Activated naive CD4-positive, alpha-beta T cell treated with anti-CD3 and anti-CD28 coated beads for 36 hours (primary cell): Measurements from ENCODE around the gene PRKACA. TPM values are rescaled to one million over a fixed set of nuclear protein-coding genes. Genes with fewer than 3 reads are reported as not detected.
"Not testable (repeated sequence)": the region's sequence is repeated elsewhere in the genome, so short reads cannot be mapped to it uniquely, and the experiment has no call there.

ENCODE experiments used
- CTCF ChIA-PET: fragments of 350-600 bp; sonication (Branson Sonifier 250); formaldehyde crosslinking; loops from one replicate; lab custom pipeline; 2021; ENCODE audit warnings: antibody characterized with exemption; lab: Charles Lee
- DNase-seq: peaks from one replicate; pipeline ENCODE4 v3.0.0-alpha.2; 2020
- H3K27ac Mint-ChIP-seq: one replicate; pipeline ENCODE4 v1.8.0; 2021; ENCODE audit warnings: mild to moderate bottlenecking, mixed read lengths
- H3K27me3 Mint-ChIP-seq: one replicate; pipeline ENCODE4 v1.8.0; 2021; ENCODE audit warnings: low read depth, mixed read lengths
- H3K36me3 Mint-ChIP-seq: one replicate; pipeline ENCODE4 v1.8.0; 2021; ENCODE audit warnings: low read depth, mixed read lengths
- H3K4me1 Mint-ChIP-seq: one replicate; pipeline ENCODE4 v1.8.0; 2021; ENCODE audit warnings: low read depth, mixed read lengths
- H3K4me3 Mint-ChIP-seq: one replicate; pipeline ENCODE4 v1.8.0; 2021; ENCODE audit warnings: mild to moderate bottlenecking, moderate library complexity, mixed read lengths
- H3K9me3 Mint-ChIP-seq: one replicate; pipeline ENCODE4 v1.8.0; 2021; ENCODE audit warnings: mixed read lengths
- intact Hi-C: fragments of 100-400 bp; cut with micrococcal nuclease; formaldehyde crosslinking; loops from one replicate; pipeline ENCODE4 v1.15.1; 2023
- total RNA-seq, 2 experiments: library from RNA; stranded (reverse); gene quantifications; one replicate each; pipeline ENCODE4 v1.2.3, GENCODE V29; 2021

PRKACA gene
- total RNA-seq, 2 experiments from 2014 or later = 48.2 to 60.0 TPM

GRCh38 chr19:14056741-14057356 is 60.7 kb downstream of the PRKACA start:
- intact Hi-C loops = no loop called here
- CTCF ChIA-PET = interaction anchor here (0.6 to 5.9 kb wide), 5 partner anchors 8 to 201 kb away, joined by 3 to 55 read pairs (median 6); partner anchors contain the start of gene MISP3
- Mint-ChIP-seq H3K36me3 (peaks cover 12% of the 10 kb centered on the region), H3K27me3 (peaks cover 37% of the 10 kb centered on the region), H3K4me1 (peaks cover 17% of the 10 kb centered on the region), H3K4me3 (peak overlapping the region; percentile 45), H3K27ac (no peak overlapping the region), H3K9me3 (peaks cover 2% of the 10 kb centered on the region)
- no peak for DNase-seq

- intact Hi-C loops = no loop called here
- H3K36me3 Mint-ChIP-seq = peaks cover 16% of the 10 kb centered on the region
- peaks cover 2% of the 10 kb centered on the region for H3K9me3 Mint-ChIP-seq
- CTCF ChIA-PET = interaction anchor here (5.9 kb wide), 1 partner anchor 14 kb away, joined by 55 read pairs; the partner anchor contains the start of gene MISP3
- no peak overlapping the region for H3K27ac Mint-ChIP-seq
- no peak overlapping the region for H3K4me3 Mint-ChIP-seq
- H3K4me1 Mint-ChIP-seq = peaks cover 17% of the 10 kb centered on the region
- DNase-seq = no peak
- H3K27me3 Mint-ChIP-seq = peaks cover 33% of the 10 kb centered on the region
These were observed 61.4 kb downstream of the PRKACA start for GRCh38 chr19:14056069-14056666.

GRCh38 chr19:14055396-14055795 is 62.2 kb downstream of the PRKACA start:
- no peak overlapping the region for H3K27ac Mint-ChIP-seq
- H3K9me3 Mint-ChIP-seq = peaks cover 2% of the 10 kb centered on the region
- peaks cover 17% of the 10 kb centered on the region for H3K4me1 Mint-ChIP-seq
- DNase-seq = no peak
- no peak overlapping the region for H3K4me3 Mint-ChIP-seq
- intact Hi-C loops = no loop called here
- CTCF ChIA-PET = interaction anchor here (1.1 to 5.9 kb wide), 2 partner anchors 8 to 15 kb away, joined by 4 to 55 read pairs; partner anchors contain the start of gene MISP3
- H3K27me3 Mint-ChIP-seq = peaks cover 26% of the 10 kb centered on the region
- H3K36me3 Mint-ChIP-seq = peaks cover 17% of the 10 kb centered on the region

- Mint-ChIP-seq H3K4me1 (peaks cover 16% of the 10 kb centered on the region), H3K27ac (no peak overlapping the region), H3K4me3 (no peak overlapping the region), H3K36me3 (peaks cover 22% of the 10 kb centered on the region), H3K27me3 (peaks cover 21% of the 10 kb centered on the region), H3K9me3 (peaks cover 2% of the 10 kb centered on the region)
- intact Hi-C loops = no loop called here
- CTCF ChIA-PET = interaction anchor here (1.0 to 1.1 kb wide), 2 partner anchors 9 to 23 kb away, joined by 3 to 4 read pairs; partner anchors contain the start of gene IL27RA
- DNase-seq = no peak
These were observed 62.8 kb downstream of the PRKACA start for GRCh38 chr19:14054721-14055120.

GRCh38 chr19:14054099-14054498 is 63.5 kb downstream of the PRKACA start:
- intact Hi-C loops = no loop called here
- peaks cover 2% of the 10 kb centered on the region for H3K9me3 Mint-ChIP-seq
- H3K4me3 Mint-ChIP-seq = no peak overlapping the region
- no peak for DNase-seq
- H3K36me3 Mint-ChIP-seq = peaks cover 23% of the 10 kb centered on the region
- no peak overlapping the region for H3K27ac Mint-ChIP-seq
- CTCF ChIA-PET = interaction anchor here (1.0 to 1.1 kb wide), 2 partner anchors 9 to 23 kb away, joined by 3 to 4 read pairs; partner anchors contain the start of gene IL27RA
- peaks cover 14% of the 10 kb centered on the region for H3K4me1 Mint-ChIP-seq
- H3K27me3 Mint-ChIP-seq = peaks cover 18% of the 10 kb centered on the region

- Mint-ChIP-seq H3K27me3 (peaks cover 13% of the 10 kb centered on the region), H3K36me3 (peaks cover 28% of the 10 kb centered on the region), H3K4me1 (peaks cover 9% of the 10 kb centered on the region), H3K9me3 (peaks cover 2% of the 10 kb centered on the region), H3K27ac (no peak overlapping the region), H3K4me3 (no peak overlapping the region)
- CTCF ChIA-PET = interaction anchor here (1.0 kb wide), 2 partner anchors 20 to 22 kb away, joined by 3 read pairs; partner anchors contain the start of gene IL27RA
- DNase-seq = no peak
- intact Hi-C loops = no loop called here
These were observed 64.1 kb downstream of the PRKACA start for GRCh38 chr19:14053500-14053899.

- intact Hi-C loops = no loop called here
- Mint-ChIP-seq H3K4me1 (peaks cover 5% of the 10 kb centered on the region), H3K9me3 (peaks cover 2% of the 10 kb centered on the region), H3K36me3 (peaks cover 31% of the 10 kb centered on the region), H3K27ac (no peak overlapping the region), H3K4me3 (no peak overlapping the region), H3K27me3 (peaks cover 8% of the 10 kb centered on the region)
- DNase-seq = no peak
- CTCF ChIA-PET = interaction anchor here (0.5 to 1.0 kb wide), 3 partner anchors 10 to 57 kb away, joined by 3 to 4 read pairs (median 3); no protein-coding TSS in a partner anchor
These were observed 64.5 kb downstream of the PRKACA start for GRCh38 chr19:14053032-14053431.

GRCh38 chr19:14052470-14052869 is 65.1 kb downstream of the PRKACA start:
- H3K36me3 Mint-ChIP-seq = peaks cover 34% of the 10 kb centered on the region
- CTCF ChIA-PET = interaction anchor here (0.5 to 1.0 kb wide), 3 partner anchors 10 to 57 kb away, joined by 3 to 4 read pairs (median 3); no protein-coding TSS in a partner anchor
- no peak overlapping the region for H3K4me3 Mint-ChIP-seq
- H3K9me3 Mint-ChIP-seq = peaks cover 2% of the 10 kb centered on the region
- peak overlapping the region; percentile 65 for H3K27ac Mint-ChIP-seq
- H3K27me3 Mint-ChIP-seq = peaks cover 4% of the 10 kb centered on the region
- intact Hi-C loops = no loop called here
- no peak for DNase-seq
- H3K4me1 Mint-ChIP-seq = no peaks in the 10 kb centered on the region

- intact Hi-C loops = no loop called here
- CTCF ChIA-PET = interaction anchor here (1.0 to 1.7 kb wide), 2 partner anchors 8 to 84 kb away, joined by 3 to 4 read pairs; no protein-coding TSS in a partner anchor
- peaks cover 38% of the 10 kb centered on the region for H3K36me3 Mint-ChIP-seq
- peaks cover 2% of the 10 kb centered on the region for H3K9me3 Mint-ChIP-seq
- H3K4me3 Mint-ChIP-seq = no peak overlapping the region
- DNase-seq = no peak
- peaks cover 3% of the 10 kb centered on the region for H3K27me3 Mint-ChIP-seq
- H3K4me1 Mint-ChIP-seq = no peaks in the 10 kb centered on the region
- H3K27ac Mint-ChIP-seq = peak overlapping the region; percentile 65
These were observed 65.6 kb downstream of the PRKACA start for GRCh38 chr19:14051980-14052379.

GRCh38 chr19:14050961-14051360 is 66.6 kb downstream of the PRKACA start:
- H3K27ac Mint-ChIP-seq, H3K27me3 Mint-ChIP-seq, H3K4me1 Mint-ChIP-seq, H3K4me3 Mint-ChIP-seq, H3K9me3 Mint-ChIP-seq, DNase-seq, intact Hi-C loops: not testable (repeated sequence)
- peaks cover 44% of the 10 kb centered on the region for H3K36me3 Mint-ChIP-seq
- CTCF ChIA-PET = interaction anchor here (1.0 to 1.8 kb wide), 6 partner anchors 8 to 83 kb away, joined by 3 to 5 read pairs (median 4); partner anchors contain the start of gene RFX1

GRCh38 chr19:14050512-14050911 is 67.0 kb downstream of the PRKACA start:
- Mint-ChIP-seq H3K4me1 (no peaks in the 10 kb centered on the region), H3K9me3 (peaks cover 2% of the 10 kb centered on the region), H3K36me3 (peaks cover 47% of the 10 kb centered on the region), H3K4me3 (no peak overlapping the region), H3K27me3 (no peaks in the 10 kb centered on the region), H3K27ac (no peak overlapping the region)
- intact Hi-C loops = no loop called here
- DNase-seq = no peak
- CTCF ChIA-PET = interaction anchor here (1.0 to 1.8 kb wide), 5 partner anchors 8 to 44 kb away, joined by 3 to 5 read pairs (median 4); partner anchors contain the start of gene RFX1
